Measurements from ENCODE around the gene GABRB2.
"Not testable (repeated sequence)": the region's sequence is repeated elsewhere in the genome, so short reads cannot be mapped to it uniquely, and the experiment has no call there.

The GABRB2 gene

DNA sequence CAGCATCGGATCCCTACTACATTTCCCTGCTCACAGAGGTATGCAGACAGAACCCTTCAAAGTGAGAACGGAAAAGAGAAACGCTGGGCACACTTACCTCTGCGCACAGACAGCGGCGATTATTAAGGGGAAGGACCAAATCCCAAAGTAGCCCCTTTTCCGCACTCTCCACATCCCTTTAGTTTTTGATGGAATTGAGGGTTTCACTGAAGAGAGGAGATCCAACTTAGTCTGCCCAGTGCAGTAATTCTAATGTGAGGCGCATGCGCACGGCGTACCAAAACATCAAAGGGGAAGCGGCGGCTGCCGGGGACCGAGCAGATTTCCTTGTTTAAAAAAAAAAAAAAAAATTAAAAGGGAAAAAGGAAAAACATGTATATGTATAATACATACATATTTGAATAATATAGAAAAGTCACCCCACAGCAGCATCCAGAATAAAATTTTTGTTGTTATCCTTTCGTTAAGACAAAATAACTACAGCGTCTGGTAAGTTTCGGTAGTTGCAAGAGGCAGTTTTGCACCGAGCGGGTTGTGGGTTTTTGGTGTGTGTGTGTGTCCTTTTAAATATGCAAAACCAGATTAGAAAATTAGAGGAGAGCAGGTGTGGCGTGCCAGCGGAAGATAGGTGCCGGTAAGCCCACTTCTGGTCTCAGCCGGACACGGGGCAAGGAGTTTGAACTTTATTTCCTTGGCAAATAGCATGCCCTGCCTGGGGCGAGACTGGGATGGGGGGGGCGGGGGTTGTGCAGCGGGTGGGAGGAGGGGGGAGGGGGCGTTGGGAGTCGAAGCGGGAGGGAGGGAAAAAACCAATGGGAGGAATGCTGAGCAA, at the start of gene GABRB2:
TSS of gene GABRB2 (minus strand) at position 256 of the 832 bp plus-strand sequence. CDS start at position 174, 82 bp downstream.
- DNase-seq, result peak; percentile 57

DNA sequence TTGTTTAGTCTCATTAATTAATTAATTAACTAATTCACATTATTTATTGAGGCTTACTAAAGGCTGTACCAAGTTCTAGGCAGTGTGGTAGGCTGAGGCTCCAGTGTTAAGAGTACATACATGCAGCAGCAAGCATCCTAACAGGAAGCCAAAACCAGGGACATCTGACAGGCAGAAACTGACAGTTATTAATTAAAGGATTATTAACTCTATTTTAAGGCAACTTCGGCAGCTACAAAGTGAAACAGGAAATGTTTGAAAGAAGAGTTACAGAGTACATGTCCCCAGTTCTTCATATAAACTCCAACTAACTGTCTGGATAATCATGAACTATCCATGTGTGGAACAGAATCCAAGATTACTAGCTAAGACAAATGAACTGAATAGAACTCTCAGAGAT, 39.3 kb upstream of the GABRB2 start:
- no peak for DNase-seq

DNA sequence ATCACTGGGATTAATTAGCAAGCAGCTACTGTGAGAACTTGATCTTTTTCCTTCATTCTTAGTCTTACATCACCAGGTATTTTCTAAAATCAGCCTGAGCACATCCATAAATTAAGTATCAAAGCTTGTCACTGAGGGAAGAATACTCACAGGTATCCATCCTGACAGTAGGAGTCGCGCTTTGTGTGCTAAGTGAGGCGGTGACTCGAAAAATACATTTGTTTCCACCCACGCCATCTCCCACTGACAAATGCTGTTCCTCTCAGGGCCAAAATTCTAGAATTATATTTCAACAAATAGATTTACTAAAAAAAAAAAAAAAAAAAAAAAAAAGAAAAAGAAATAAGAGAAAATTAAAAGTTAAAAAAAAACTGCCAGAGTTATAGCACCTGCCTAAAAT, 34.1 kb upstream of the GABRB2 start:
- no peak for DNase-seq

DNA sequence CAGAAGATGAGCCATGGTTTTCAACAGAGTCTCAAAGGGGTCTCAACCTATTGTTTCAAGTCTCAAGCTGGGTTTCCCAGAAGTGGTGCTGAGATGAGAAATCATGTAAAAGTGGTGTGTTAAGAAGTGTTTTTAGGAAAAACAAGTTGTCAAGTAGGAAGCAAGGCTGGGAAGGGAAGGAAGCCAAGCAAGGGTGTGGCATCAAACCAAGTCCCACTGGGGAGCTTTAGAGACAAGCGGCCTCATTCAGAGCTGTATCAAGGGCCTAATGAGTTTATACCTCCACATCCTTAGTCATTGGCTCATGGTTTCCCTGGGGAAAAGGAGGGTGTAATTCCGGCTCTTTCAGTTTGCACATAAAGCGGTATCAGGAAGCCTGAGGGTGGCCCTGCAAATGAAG, 26.4 kb upstream of the GABRB2 start:
- no peak for DNase-seq

DNA sequence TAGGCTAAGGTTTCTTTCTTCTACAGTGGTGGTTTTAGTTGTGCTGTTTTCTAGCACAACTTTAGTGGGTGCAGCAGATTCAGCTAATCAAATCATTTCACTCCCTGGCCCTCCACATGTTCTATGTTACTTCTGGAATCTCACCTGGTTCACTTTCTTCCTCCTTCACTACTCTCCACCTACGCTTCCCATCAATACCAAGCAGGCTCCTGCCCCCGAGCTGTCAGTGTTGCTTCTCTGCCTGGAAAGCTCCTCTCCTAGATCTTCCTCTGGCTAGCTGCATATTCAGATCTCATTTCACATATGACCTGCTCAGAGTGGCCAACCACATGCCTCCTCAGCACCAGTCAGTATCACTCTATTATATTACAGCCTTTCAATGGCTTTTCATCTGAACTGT, 19.6 kb upstream of the GABRB2 start:
- no peak for DNase-seq

DNA sequence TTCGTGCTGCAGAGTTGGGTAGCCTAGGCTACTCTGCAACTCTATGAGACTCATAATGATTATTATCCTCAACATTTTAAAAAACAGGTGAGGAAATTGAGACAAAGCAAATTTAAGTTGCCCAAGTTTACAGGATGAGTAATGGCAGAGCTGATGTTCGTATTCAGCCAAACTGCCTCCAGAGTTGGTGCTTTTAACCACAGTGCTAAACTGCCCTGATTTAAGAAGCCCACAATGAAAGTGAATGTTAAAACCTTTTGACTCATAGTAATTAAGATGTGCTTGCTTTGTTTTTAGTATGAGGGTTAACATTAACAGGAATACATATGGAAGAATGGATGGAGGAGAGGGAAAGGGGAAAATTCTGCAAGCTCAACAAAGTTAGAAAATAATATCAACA, 15.9 kb upstream of the GABRB2 start:
- DNase-seq, result no peak

DNA sequence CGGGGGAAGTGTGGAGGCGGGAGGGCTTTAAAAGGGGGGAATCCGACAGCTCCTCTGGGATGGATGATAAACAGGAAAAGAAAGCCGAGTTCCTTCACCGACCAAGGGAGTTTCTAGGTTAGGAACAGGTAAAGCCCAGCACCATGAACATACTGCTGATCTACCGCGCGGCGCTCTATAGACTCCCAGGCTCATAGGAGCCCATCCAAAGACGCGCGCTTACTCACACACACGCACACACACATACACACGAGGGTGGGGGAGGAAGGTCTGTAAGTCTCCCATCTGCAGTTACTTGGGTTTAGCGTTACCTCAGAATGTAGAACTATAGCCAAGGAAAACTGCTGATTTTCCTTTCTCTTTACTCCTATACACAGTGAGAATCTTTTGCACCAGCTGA, 2.6 kb upstream of the GABRB2 start:
- no peak for DNase-seq

DNA sequence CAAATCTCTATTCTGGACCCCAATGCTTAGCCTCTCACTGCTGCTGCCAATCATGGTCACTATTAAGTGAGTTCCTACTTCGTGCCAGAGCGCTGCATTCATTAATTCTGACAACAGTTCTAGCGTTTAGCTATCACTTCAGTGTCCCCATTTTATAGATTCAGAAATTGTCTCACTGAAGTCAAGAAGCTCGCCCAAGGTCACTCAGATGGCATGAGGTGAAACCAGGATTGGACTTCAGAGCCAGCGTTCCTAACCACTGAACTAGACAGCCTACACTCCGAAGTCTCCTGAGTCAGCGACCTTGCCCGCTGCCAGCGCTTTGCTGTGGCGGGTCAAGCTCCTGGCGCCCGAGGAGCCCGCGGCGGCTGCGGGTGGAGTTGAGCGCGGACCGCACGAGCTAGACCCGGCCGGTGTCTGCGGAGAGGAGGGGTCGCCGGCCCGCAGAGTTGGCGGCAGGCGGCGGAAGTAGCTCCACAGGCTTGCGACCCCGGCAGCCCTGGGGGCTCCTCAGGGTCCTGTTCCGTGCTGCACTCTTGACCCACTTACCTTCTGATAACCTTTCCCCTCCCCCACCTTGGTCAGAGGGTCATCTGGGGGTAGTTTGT, 2.1 kb upstream of the GABRB2 start:
- no peak for DNase-seq

DNA sequence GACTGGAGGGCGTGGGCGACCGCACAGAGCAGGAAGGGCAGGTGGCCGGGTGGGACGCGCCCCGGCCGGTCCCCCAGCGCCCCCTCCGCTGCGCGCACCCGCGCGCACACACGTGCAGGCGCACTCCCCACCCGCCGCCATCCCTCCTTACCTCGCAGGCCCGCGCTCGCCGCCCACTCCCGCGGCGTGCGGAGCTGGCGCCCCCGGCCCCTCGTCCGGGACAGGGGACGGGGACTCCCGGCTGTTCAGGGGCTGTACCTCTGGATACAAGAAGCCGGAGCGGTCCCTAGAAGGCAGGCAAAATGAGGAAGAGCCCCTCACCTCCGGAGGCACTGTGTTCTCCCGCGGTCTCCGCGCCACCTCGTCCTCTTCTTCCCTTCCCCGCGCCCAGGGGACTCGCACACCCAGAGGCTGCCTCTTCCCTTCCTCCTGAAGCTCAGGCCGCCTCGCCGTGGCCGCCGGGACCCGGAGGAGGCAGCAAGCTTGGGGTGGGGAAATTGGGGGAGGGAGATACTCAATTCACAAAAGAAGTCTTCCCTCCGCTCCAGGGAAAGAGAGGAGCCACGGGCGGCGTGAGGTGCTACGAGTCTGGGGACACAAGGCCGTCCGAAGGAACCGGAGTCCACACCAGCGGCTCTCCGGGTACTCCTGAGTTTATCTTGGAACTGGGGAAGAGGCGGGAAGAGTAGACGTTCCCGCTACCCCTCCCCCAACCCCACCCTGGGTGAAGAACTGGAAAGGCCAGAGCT, 1.4 kb upstream of the GABRB2 start:
- no peak for DNase-seq

DNA sequence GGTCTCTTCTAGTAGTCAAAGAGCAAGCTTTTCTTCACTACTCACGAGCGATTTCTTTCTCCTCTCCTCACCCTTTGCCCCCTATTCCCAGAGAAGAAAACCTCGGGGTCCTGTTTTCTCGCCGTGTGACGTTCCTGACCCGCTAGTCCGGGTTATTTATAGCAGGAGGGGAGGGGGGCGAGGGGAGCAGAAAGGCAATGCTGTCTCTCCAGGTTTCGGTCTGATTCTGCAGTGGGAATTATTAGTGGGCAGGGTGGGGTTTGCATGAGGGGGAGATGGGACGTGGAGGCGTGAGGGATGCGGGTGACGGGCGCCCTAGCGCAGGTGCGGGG, 847 bp upstream of the GABRB2 start:
- peak; percentile 5 for DNase-seq

DNA sequence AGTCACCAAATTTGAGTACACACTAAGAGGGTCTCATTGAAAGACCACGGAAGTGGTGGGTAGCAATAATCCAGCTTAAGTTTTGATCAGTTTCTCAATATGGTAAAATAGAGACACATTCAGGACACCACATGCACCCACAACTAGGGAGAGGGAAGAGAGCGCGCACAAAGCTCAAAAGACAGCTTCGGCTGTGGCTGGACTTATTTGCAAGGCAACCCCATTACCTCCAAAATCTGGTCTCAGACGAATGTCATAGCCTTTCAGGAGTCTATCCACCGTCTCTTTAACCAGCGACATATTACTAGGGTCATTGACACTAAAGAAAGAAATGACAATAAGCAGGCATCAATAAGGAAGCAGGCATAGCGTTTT, 443 bp downstream of the GABRB2 start:
- DNase-seq, result no peak

DNA sequence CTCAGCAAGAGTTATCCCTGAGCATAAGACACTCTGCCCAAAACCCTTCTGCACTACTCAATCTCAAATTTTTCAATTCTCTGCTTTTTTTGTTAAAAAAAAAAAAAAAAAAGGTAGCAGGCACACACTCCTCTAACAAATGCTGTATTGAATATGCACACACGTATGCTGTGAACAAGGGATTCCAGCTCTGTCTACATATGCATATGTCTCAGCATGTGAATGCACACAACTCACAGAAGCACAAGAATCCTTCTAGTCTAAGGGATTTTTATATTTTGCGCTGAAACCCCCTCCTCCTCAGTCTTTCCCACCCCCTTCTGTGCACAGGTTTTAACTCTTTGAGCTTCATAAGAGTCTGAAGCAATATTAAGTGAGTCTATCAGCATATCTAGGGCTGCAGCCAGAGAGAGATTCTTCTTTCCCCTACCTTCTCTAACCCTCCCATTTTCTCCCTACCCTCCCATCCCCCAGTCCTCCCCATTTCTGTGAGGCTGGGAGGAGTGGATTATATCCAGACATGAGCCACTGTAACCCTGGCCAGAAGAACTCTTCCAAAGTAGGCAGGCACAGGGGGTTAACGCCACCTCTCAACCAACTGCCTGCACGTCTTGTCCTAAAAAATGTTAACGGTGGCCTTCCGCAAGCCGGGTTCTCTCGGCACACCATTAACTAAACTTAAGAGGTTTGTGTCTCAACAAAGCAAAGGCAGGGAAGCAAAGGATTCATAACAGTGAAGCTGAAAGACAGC, 1.0 kb downstream of the GABRB2 start:
- no peak for DNase-seq

DNA sequence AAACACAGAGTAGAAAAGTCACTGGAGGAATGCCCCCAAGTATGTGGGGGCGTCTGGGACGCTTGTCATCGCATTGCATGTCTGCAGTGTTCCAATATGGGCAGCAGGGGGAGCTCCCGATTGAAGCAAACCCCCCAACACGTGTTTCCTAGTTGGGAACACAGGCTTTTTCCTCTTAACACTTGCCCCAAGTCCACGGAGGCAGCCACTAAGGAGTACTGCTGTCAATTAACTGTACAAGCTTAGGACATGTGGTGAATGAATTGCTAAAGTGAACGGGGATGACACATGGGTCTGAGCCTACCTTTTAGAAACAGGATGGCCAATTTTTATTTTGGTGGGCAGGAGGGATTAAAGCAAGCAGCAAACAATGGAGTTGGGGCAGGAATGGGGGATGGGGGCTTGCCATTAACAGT, 2.2 kb downstream of the GABRB2 start:
- peak; percentile 28 for DNase-seq

DNA sequence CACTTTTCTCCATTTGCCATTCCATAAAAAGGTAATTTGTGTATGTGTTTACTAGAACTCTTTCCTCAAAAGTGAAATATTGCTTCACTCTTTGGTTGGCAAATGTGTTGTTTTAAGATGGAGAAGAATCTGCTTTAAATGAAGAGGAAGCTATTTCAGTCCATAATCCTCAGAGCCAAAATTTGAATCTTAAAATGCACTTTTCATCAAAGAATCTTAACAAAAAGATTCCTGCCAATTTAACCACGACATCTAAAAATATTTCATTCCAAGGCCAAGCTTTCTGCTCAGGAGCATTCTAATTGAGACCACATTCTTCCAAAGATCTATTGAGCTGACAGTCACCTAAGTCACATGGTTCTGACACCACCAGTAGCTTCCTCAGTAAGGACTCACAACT, 7.5 kb downstream of the GABRB2 start:
- DNase-seq, result no peak

DNA sequence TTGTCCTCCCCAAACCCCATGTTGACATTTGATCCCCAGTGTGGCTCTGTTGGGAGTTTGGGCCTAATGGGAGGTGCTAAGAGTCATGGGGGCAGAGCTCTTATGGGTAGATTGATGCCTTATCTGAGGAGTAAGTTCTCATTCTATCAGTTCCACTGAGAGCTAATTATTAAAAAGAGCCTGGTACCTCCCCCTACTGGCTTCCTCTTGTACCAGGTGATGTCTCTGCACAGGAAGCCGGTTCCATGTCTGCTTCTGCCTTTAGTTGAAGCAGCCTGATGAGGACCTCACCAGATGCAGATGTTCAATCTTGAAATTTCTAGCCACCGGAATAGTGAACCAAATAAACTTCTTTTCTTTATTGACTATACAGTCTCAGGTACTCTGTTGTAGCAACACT, 10.8 kb downstream of the GABRB2 start:
- DNase-seq, result no peak

DNA sequence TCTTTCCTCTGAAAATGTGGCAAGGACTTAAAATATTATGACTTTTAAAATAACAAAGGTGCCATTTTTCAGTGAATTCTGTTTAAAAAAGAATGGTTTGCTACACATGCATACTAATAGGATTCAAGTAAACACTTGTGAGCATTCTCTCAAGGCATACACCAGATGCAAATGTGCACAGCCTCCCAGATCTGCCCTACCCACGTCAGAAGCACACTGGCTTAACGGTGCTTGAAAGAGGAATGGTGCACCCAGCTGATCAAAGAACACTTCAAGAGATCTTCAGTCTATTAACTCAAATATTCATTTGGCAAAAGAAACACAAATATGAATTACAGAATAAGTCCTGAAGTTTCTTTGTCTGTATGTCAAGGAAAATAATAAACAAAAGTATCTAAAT, 15.8 kb downstream of the GABRB2 start:
- DNase-seq, result no peak

DNA sequence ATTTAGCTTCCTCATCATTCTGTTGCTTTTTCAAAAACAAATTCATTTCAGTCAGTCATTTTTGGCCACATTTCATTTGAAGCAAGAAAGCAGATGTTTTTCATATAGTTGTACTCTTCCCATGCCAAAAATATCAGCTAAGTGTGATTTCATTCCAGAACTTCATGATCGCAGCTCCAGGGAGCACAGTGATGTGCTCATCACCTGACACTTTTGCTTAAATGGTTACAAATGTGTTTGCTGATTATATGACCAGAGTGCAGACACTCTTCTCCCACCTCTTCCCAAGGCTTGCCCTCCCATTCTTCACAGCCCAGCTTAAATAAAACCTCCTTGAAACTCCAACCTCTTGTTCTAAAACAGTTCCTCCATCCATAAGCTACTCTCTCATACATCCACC, 32.6 kb downstream of the GABRB2 start:
- no peak for DNase-seq

DNA sequence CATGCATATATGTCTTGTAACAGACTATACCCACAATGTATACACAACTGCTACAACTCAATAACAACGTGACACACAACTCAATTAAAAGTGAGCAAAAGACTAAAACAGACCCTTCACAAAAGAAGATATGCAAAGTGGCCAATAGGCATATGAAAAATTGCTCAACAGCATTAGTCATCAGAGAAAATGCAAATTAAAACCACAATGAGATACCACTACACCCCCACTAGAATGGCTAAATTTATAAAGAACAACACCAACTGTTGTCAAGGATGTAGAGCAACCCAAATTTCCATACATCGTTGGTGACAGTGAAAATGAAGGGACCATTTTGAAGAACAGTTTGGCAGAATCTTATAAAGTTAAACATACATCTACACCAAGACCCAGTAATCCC, 38.9 kb downstream of the GABRB2 start:
- no peak for DNase-seq

DNA sequence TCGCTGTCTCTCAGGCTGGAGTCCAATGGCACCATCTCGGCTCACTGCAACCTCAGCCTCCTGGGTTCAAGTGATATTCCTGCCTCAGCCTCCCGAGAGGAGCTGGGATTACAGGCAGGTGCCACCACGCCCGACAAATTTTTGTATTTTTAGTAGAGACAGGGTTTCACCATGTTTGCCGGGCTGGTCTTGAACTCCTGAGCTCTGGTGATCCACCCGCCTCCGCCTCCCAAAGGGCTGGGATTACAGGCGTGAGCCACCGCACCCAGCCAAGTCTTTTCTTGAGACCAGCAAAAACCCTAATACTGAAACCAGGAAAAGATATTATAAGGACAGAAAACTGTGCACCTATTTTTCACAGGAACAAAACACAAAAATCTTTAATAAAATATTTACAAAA, 41.4 kb downstream of the GABRB2 start:
- DNase-seq, result not testable (repeated sequence)

DNA sequence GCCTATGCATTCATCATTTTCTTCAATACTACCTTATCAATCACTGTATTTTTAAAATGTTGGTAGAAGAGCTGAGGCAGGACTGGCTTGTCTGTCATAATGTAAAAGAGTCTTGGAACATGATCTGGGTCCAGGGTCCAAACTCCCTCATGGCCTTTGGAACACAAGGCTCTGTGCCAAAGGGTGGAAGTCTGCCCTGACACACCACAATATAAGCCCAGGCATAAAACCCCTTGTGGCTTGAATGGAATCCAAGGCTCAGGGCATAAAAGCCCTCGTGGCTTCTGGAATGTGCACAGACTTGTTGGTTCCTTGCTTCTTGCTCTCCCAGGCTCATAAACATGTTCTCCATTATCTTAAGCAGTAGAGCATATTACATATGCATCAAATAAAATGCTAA, 48.0 kb downstream of the GABRB2 start:
- DNase-seq, result no peak

DNA sequence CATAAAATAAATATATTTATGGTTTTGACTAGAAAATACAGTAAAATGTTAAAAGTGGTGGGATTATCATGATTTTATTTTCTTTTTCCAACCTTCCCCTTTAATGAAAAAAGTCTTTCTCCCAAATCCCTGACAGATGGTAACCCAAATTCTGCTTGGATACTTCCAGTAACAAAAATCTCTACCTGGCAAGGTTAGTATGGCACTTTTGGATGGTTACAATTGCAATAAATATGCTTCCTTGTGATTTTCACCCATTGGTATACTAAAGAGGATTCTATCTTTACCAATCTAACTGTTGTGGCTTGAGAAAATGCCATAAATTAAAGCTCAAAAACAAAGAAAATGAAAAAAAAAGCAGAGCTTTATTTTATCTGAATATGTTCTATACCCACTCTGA, 62.8 kb downstream of the GABRB2 start:
- no peak for DNase-seq

DNA sequence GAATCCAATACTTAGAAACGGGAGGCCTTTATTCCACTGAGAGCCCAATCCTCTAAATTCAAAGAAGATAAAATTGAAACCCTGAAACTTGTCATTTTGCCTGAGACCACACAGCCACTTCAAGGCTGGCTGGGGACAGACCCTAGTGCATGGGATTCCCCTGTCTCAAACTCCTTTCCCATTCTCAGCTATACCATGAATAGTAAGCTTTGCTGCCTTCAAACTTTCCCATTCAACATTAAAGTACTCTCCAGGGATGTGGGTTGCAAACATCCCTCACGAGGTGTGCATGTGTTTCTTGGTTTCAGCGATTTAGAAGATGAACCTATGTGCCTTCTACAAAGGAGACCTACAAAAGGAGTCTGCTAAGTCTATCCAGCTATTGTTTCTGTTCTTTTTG, 64.6 kb downstream of the GABRB2 start:
- no peak for DNase-seq

DNA sequence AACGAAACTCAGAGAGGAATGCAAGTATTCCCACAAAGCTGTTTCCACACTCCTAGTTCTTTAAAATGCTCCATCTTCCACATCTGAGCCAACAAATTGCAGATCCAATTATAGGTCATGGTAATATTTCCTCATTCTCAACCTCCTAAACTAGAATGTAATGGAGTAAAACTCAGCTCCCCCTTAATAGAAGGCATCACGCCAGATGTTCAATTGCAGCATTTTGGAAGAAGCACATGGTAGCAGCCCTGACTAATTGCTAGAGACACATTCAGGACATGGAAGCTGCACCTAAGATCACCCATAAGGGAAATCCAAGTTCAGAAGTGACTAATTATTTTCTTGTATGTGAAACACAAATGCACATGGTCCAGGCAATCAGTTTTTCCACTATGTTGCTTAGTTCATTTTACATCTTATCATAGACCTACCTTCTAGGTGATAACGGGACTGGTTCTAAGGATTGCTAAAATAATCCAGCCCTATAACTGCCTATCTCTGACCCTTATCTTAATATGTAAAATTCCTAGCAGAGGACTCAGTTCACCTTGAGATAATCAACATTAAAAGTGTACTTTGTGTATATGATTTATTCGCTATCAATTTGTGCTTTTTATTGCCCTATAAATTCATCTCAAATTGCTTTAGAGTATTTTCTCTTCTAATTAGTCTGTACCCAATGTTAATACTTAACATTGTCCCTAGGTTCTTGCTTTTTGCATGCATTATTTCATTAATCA, 75.1 kb downstream of the GABRB2 start:
- no peak for DNase-seq

Measured in NCI-H1105 treated with DMSO at 0.1 percent for 48 hours (cell line).